HEK293T (cell line): ENCODE results near the gene CYB5A.
A peak's percentile ranks its signal among the peaks of the same experiment; 100 is the strongest.
"Not testable (repeated sequence)": the region's sequence is repeated elsewhere in the genome, so short reads cannot be mapped to it uniquely, and the experiment has no call there.

Experiments used
- CTCF ChIA-PET: fragments of 350-600 bp; formaldehyde crosslinking; extraction: SDS; loops from one replicate; lab custom pipeline; 2021; ENCODE audit warnings: antibody characterized with exemption, inconsistent platforms; lab: Yijun Ruan, JAX
- POLR2A ChIA-PET: fragments of 350-600 bp; formaldehyde crosslinking; extraction: SDS; loops from one replicate; lab custom pipeline; 2020; ENCODE audit warnings: antibody characterized with exemption, inconsistent platforms; lab: Yijun Ruan, JAX
- DNase-seq: peaks from one replicate; pipeline ENCODE4 v3.0.0; 2012; ENCODE audit warnings: mixed read lengths; ENCODE audit errors: extremely low spot score
- ARNT ChIP-seq: fragments of 450-650 bp; IDR thresholded peaks from 2 replicates; pipeline ENCODE4 v1.6.1; 2017; ENCODE audit warnings: mild to moderate bottlenecking
- BHLHE40 ChIP-seq: fragments of 450-650 bp; IDR thresholded peaks from 2 replicates; pipeline ENCODE4 v1.6.1; 2016; ENCODE audit warnings: mild to moderate bottlenecking, moderate library complexity, borderline replicate concordance
- CTBP1 ChIP-seq: fragments of 450-650 bp; IDR thresholded peaks from 2 replicates; pipeline ENCODE4 v1.6.1; 2016; ENCODE audit warnings: borderline replicate concordance
- ELF4 ChIP-seq: fragments of 450-650 bp; IDR thresholded peaks from 2 replicates; pipeline ENCODE4 v1.6.1; 2017; ENCODE audit warnings: antibody characterized with exemption
- FOXA1 ChIP-seq: fragments of 450-650 bp; IDR thresholded peaks from 2 replicates; pipeline ENCODE4 v1.6.1; 2016; ENCODE audit warnings: mild to moderate bottlenecking
- FOXK2 ChIP-seq: fragments of 450-650 bp; IDR thresholded peaks from 2 replicates; pipeline ENCODE4 v1.6.1; 2016; ENCODE audit warnings: mild to moderate bottlenecking
- FOXM1 ChIP-seq: fragments of 450-650 bp; IDR thresholded peaks from 2 replicates; pipeline ENCODE4 v1.6.1; 2017; ENCODE audit warnings: mild to moderate bottlenecking, borderline replicate concordance
- HDGF ChIP-seq: fragments of 450-650 bp; IDR thresholded peaks from 2 replicates; pipeline ENCODE4 v1.6.1; 2017; ENCODE audit warnings: antibody characterized with exemption, borderline replicate concordance
- L3MBTL2 ChIP-seq: fragments of 450-650 bp; conservative IDR thresholded peaks from 2 replicates; pipeline ENCODE4 v1.6.1; 2016; ENCODE audit warnings: mild to moderate bottlenecking
- LEF1 ChIP-seq: fragments of 450-650 bp; IDR thresholded peaks from 2 replicates; pipeline ENCODE4 v1.6.1; 2017; ENCODE audit warnings: mild to moderate bottlenecking, borderline replicate concordance
- NFRKB ChIP-seq: fragments of 450-650 bp; IDR thresholded peaks from 2 replicates; pipeline ENCODE4 v1.6.1; 2016; ENCODE audit warnings: mild to moderate bottlenecking, moderate library complexity
- PKNOX1 ChIP-seq: fragments of 450-650 bp; IDR thresholded peaks from 2 replicates; pipeline ENCODE4 v1.6.1; 2016
- SP1 ChIP-seq: fragments of 450-650 bp; IDR thresholded peaks from 2 replicates; pipeline ENCODE4 v1.6.1; 2017
- SUZ12 ChIP-seq: fragments of 450-650 bp; IDR thresholded peaks from 2 replicates; pipeline ENCODE4 v1.6.1; 2016; ENCODE audit warnings: mild to moderate bottlenecking
- TARDBP ChIP-seq: fragments of 450-650 bp; IDR thresholded peaks from 2 replicates; pipeline ENCODE4 v1.6.1; 2016
- ZNF384 ChIP-seq: fragments of 450-650 bp; IDR thresholded peaks from 2 replicates; pipeline ENCODE4 v1.6.1; 2016

The CYB5A gene

DNA sequence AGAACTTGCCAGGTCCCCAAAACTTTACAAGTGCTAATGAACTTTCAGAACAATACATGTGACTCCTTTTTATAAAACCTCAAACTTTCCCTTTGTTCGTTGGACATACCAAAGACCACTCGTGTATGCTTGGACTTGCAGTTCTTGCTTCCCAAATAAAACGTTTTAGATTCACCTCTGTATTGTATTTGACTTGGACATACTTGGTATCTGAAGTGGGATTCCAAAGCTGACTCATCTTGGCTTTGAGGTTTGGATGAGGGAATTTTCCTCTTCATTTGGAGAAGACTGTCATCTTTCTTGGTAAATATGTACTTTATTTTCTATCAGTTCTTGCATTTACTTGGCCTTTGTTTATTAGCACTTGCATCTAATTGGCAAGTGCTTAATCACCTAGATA lies 8.0 kb upstream of the CYB5A start:
- no peak for DNase-seq
- POLR2A ChIA-PET = no interaction called here
- CTCF ChIA-PET = no interaction called here
- TF ChIP-seq L3MBTL2 = no peak
- no peak for TF ChIP-seq LEF1
- no peak for TF ChIP-seq TARDBP
- TF ChIP-seq FOXK2 = no peak
- TF ChIP-seq NFRKB = no peak
- TF ChIP-seq BHLHE40 = no peak
- no peak for TF ChIP-seq FOXA1
- no peak for TF ChIP-seq CTBP1
- TF ChIP-seq ARNT = no peak
- no peak for TF ChIP-seq FOXM1
- no peak for TF ChIP-seq SP1
- no peak for TF ChIP-seq ZNF384
- no peak for TF ChIP-seq PKNOX1
- TF ChIP-seq SUZ12 = no peak
- TF ChIP-seq HDGF = no peak
- TF ChIP-seq ELF4 = no peak

DNA sequence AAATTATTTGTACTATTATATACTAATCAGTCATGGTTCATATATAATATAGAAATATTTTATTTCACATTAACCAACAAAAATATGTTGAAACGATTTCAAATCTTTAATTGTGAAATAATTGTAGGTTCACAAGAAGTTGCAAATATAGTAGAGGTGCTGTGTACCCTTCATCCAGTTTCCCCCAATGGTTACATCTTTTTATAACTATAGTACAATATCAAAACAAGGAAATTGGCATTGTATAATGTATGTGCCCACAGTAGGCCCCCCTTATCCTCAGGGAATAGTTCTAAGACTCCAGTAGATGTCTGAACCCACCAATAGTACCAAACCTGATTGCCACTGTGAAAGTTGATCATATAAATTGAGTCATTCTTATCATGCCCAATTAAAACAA lies 7.4 kb upstream of the CYB5A start:
- POLR2A ChIA-PET = no interaction called here
- CTCF ChIA-PET = no interaction called here
- no peak for TF ChIP-seq FOXM1
- TF ChIP-seq PKNOX1 = no peak
- TF ChIP-seq NFRKB = no peak
- TF ChIP-seq FOXA1 = no peak
- no peak for DNase-seq

- POLR2A ChIA-PET = no interaction called here
- no peak for TF ChIP-seq NFRKB
- no peak for TF ChIP-seq HDGF
- DNase-seq = no peak
- CTCF ChIA-PET = no interaction called here
Measured at GRCh38 chr18:74294526-74294925, 2.8 kb upstream of the CYB5A start.

- CTCF ChIA-PET, POLR2A ChIA-PET, DNase-seq: not testable (repeated sequence)
Measured at GRCh38 chr18:74292982-74293381, 1.2 kb upstream of the CYB5A start.

GRCh38 chr18:74292541-74292858 lies 737 bp upstream of the CYB5A start:
- TF ChIP-seq FOXM1 (no peak), L3MBTL2 (peak; percentile 43; the same call in 1 of the 2 replicates)
- CTCF ChIA-PET = no interaction called here
- POLR2A ChIA-PET = no interaction called here
- DNase-seq = no peak

DNA sequence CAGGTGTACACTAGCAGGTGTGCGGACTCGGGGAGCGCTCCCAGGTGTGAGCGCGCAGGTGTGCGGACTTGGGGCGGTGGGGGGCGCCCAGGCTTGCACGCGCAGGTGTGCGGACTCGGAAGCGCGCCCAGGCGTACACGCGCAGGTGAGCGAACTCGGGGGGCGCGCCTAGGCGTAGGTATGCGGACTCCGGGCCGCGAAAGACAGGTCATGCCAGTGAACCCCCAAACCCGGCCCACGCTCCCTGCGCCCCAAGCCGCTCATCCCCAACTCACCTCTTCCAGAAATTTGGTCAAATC lies 342 bp downstream of the CYB5A start:
- no peak for TF ChIP-seq FOXA1
- no peak for TF ChIP-seq ZNF384
- TF ChIP-seq ARNT = no peak
- TF ChIP-seq ELF4 = no peak
- no peak for TF ChIP-seq LEF1
- TF ChIP-seq HDGF = no peak
- no peak for TF ChIP-seq TARDBP
- TF ChIP-seq SUZ12 = no peak
- TF ChIP-seq PKNOX1 = no peak
- TF ChIP-seq FOXM1 = no peak
- TF ChIP-seq CTBP1 = no peak
- TF ChIP-seq NFRKB = no peak
- TF ChIP-seq FOXK2 = no peak
- no peak for TF ChIP-seq SP1
- TF ChIP-seq L3MBTL2 = no peak
- TF ChIP-seq BHLHE40 = no peak
- POLR2A ChIA-PET = no interaction called here
- CTCF ChIA-PET = no interaction called here
- DNase-seq = no peak

DNA sequence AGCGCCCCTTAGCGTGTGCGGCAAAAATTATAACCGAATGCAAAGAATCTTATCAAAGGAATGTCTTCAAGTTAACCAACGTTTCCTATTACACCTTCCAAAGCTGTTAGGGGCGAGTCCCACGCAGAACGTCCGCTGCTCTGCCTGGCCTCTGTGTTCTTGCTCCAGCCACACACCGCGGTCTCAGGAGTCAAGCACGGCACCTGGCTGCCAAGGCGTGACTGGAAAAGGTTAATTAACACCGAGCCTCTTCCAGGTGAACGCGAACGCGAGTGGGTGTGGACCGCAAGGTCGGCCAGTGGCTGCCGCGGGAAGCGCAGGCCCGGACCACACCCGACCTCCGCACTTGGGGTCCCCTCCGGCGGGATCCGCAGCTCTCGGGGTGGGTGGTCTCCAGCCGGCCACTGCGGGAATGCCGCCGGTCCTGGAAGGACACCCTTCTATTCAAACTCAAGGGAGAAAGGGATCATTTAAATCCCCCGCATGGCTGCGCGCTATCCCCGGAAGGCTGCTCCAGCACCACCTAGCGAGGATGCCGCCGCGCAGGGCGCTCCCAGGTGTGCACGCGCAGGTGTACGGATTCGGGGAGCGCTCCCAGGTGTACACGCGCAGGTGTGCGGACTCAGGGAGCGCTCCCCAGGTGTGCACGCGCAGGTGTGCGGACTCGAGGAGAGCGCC lies 830 bp downstream of the CYB5A start:
- TF ChIP-seq LEF1 (no peak), ZNF384 (no peak), SUZ12 (no peak), FOXM1 (no peak), FOXA1 (no peak), FOXK2 (no peak), HDGF (no peak), NFRKB (no peak), TARDBP (no peak), L3MBTL2 (no peak), BHLHE40 (no peak), CTBP1 (no peak), PKNOX1 (no peak), ELF4 (no peak), ARNT (no peak), SP1 (no peak)
- ChIA-PET CTCF (no interaction called here), POLR2A (no interaction called here)
- no peak for DNase-seq
